Peyer's patch (tissue), 4 donors: ENCODE measurements around the gene G2E3. TPM values are rescaled to one million over a fixed set of nuclear protein-coding genes. Genes with fewer than 3 reads are reported as not detected.

Experiments
- DNase-seq, 3 donors: peaks; one replicate each; pipeline ENCODE4 v3.0.0-alpha.2; 2017 to 2019
- H3K27ac ChIP-seq, 4 donors: fragments of 200-600 bp; sonication (generic); one replicate each; pipeline ENCODE4 v1.5.1; 2016 to 2019
- H3K27me3 ChIP-seq, 2 donors: fragments of 200-600 bp; sonication (generic); one replicate each; pipeline ENCODE4 v1.5.1; 2019
- H3K36me3 ChIP-seq, 3 donors: fragments of 200-600 bp; sonication (generic); one replicate each; pipeline ENCODE4 v1.5.1; 2016 to 2019
- H3K4me1 ChIP-seq, 4 donors: fragments of 200-600 bp; sonication (generic); one replicate each; pipeline ENCODE4 v1.5.1; 2016 to 2019
- H3K4me3 ChIP-seq, 4 donors: fragments of 200-600 bp; sonication (generic); 1 replicate in 3 of 4; 2 replicates in 1 of 4; pipeline ENCODE4 v1.5.1; 2016 to 2019; ENCODE audit warnings: mild to moderate bottlenecking in 1 of 4
- H3K9me3 ChIP-seq, 4 donors: fragments of 200-600 bp; sonication (generic); one replicate each; pipeline ENCODE4 v1.5.1; 2016 to 2019; ENCODE audit warnings: mild to moderate bottlenecking in 1 of 4
- CTCF ChIP-seq, 6 experiments: fragments of 450-650 bp in 4 of 6; fragments of 200-600 bp in 2 of 6; sonication (generic) in 1 of 6; IDR thresholded peaks; one replicate each; pipeline ENCODE4 v1.5.1; 2017 to 2019; ENCODE audit warnings: antibody characterized with exemption in 6 of 6, mild to moderate bottlenecking in 3 of 6, moderate library complexity in 1 of 6
- POLR2A ChIP-seq, 2 donors: fragments of 450-650 bp; IDR thresholded peaks; one replicate each; pipeline ENCODE4 v1.5.1; 2017; ENCODE audit warnings: antibody characterized with exemption in 2 of 2, mild to moderate bottlenecking in 2 of 2, moderate library complexity in 2 of 2
- total RNA-seq, 4 donors: library from RNA; depleted of rRNA; stranded (reverse); fragments of >200 nt; gene quantifications; one replicate each; pipeline ENCODE4 v1.1.0, GENCODE V29; 2016

Gene G2E3
- total RNA-seq, 4 donors from 2014 or later: 6.4 to 19.8 (median 8.1) TPM

- no peak for TF ChIP-seq CTCF (IDR thresholded peaks at IDR 0.05)
- TF ChIP-seq POLR2A (IDR thresholded peaks at IDR 0.05): no peak
- Histone ChIP-seq H3K27me3 (no peaks in the 10 kb centered on the region), H3K27ac (no peak overlapping the region), H3K4me1 (no peaks in the 10 kb centered on the region), H3K9me3 (no peaks in the 10 kb centered on the region), H3K4me3 (no peak overlapping the region), H3K36me3 (peaks cover 0 to under 1% (median 0%) of the 10 kb centered on the region in 3 donors)
- DNase-seq: no peak
Measured at GRCh38 chr14:30582376-30582775, 23.4 kb downstream of the G2E3 start.

GRCh38 chr14:30584058-30584630 lies 25.2 kb downstream of the G2E3 start:
- no peak for DNase-seq
- Histone ChIP-seq H3K27me3 (no peaks in the 10 kb centered on the region), H3K36me3 (peaks cover 0 to 3% (median 0%) of the 10 kb centered on the region in 3 donors), H3K4me1 (no peaks in the 10 kb centered on the region), H3K27ac (no peak overlapping the region), H3K4me3 (no peak overlapping the region), H3K9me3 (no peaks in the 10 kb centered on the region)
- no peak for TF ChIP-seq POLR2A (IDR thresholded peaks at IDR 0.05)
- no peak for TF ChIP-seq CTCF (IDR thresholded peaks at IDR 0.05)

GRCh38 chr14:30585204-30585603 lies 26.2 kb downstream of the G2E3 start:
- no peaks in the 10 kb centered on the region for H3K9me3 ChIP-seq
- peaks cover 0 to 3% (median 0%) of the 10 kb centered on the region in 3 donors for H3K36me3 ChIP-seq
- TF ChIP-seq CTCF (IDR thresholded peaks at IDR 0.05) (no peak), POLR2A (IDR thresholded peaks at IDR 0.05) (no peak)
- no peaks in the 10 kb centered on the region for H3K27me3 ChIP-seq
- H3K4me3 ChIP-seq: no peak overlapping the region
- no peak for DNase-seq
- no peak overlapping the region for H3K27ac ChIP-seq
- no peaks in the 10 kb centered on the region for H3K4me1 ChIP-seq

GRCh38 chr14:30587141-30587540 lies 28.2 kb downstream of the G2E3 start:
- no peak for DNase-seq
- Histone ChIP-seq H3K4me3 (no peak overlapping the region), H3K4me1 (no peaks in the 10 kb centered on the region), H3K36me3 (peaks cover 0 to 3% (median 0%) of the 10 kb centered on the region in 3 donors), H3K9me3 (no peaks in the 10 kb centered on the region), H3K27ac (no peak overlapping the region), H3K27me3 (no peaks in the 10 kb centered on the region)
- TF ChIP-seq POLR2A (IDR thresholded peaks at IDR 0.05) (no peak), CTCF (IDR thresholded peaks at IDR 0.05) (no peak)

GRCh38 chr14:30588873-30589272 lies 29.9 kb downstream of the G2E3 start:
- TF ChIP-seq POLR2A (IDR thresholded peaks at IDR 0.05) (no peak), CTCF (IDR thresholded peaks at IDR 0.05) (no peak)
- Histone ChIP-seq H3K4me1 (no peaks in the 10 kb centered on the region), H3K4me3 (no peak overlapping the region), H3K36me3 (peaks cover 0 to 3% (median 0%) of the 10 kb centered on the region in 3 donors), H3K27me3 (no peaks in the 10 kb centered on the region), H3K9me3 (no peaks in the 10 kb centered on the region), H3K27ac (no peak overlapping the region)
- no peak for DNase-seq

GRCh38 chr14:30596935-30597334 lies 38.0 kb downstream of the G2E3 start:
- no peak overlapping the region for H3K4me3 ChIP-seq
- H3K9me3 ChIP-seq: no peaks in the 10 kb centered on the region
- H3K36me3 ChIP-seq: peaks cover 0 to 37% (median 0%) of the 10 kb centered on the region in 3 donors
- no peak for DNase-seq
- TF ChIP-seq CTCF (IDR thresholded peaks at IDR 0.05) (no peak), POLR2A (IDR thresholded peaks at IDR 0.05) (no peak)
- H3K4me1 ChIP-seq: no peaks in the 10 kb centered on the region
- H3K27me3 ChIP-seq: no peaks in the 10 kb centered on the region
- no peak overlapping the region for H3K27ac ChIP-seq
